HG02852 (cell line): ENCODE data around the gene ITGA1.
A peak's percentile ranks its signal among the peaks of the same experiment; 100 is the strongest.

Experiments used
- ATAC-seq: cut with Tn5 transposase; IDR thresholded peaks from one replicate; pipeline ENCODE4 v1.9.1; 2021; ENCODE audit warnings: mild to moderate bottlenecking, moderate library complexity; ENCODE audit not compliant: unreplicated experiment

The ITGA1 gene

DNA sequence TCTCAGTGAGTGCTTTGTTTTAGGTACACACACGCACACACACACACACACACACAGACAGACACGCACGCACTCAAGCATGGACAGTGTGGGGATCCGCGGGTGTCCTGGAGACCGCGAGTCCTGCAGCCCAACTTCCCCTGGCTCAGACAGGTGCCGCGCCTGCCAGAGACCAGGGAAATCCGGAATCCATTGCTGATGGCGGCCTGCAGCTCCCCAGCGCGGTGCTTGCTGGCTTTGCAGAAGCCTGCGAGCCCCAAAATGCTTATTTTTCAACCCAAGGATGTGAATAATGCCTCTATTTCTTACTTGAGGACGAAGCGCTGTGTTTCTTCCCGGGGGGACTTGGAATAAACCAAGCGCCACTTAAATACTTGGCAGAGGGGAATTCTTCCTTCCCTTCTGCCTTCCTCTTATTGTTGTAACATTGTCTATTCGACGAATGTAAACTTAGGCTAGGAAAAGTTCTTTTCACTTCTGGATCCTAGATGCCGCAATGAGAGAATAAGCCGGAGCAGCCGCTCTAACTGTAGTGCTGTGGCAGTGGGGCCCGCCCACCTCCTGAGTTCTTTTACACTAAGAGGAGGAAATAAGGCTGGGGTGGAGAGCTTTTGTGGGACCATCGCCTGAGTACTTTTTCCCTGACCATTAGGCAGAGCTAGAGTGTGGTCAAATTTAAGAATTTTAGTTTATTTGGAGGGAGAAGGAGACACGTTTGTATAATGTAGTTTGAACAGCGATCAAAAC, 202.2 kb downstream of the ITGA1 start:
- ATAC-seq, result peak; percentile 23

DNA sequence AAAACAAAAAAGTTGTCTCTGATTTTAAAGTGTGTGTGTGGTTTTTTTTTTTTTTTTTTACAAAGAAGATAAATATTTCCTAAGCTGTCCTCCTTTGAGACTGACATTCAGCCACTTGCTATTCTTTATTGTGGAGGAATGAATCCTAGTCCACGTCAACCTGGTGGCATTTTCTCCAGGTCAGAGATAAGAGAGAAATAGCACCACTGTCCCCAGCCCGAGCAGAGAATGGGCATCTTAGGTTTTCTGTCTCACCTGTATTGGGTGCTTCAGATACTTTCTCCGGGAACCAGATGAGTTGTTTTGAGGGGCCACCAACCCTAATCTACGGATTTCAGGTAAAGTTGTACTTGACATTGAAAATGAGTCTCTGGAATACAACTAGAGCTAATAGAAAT, 202.8 kb downstream of the ITGA1 start:
- ATAC-seq, result no peak

DNA sequence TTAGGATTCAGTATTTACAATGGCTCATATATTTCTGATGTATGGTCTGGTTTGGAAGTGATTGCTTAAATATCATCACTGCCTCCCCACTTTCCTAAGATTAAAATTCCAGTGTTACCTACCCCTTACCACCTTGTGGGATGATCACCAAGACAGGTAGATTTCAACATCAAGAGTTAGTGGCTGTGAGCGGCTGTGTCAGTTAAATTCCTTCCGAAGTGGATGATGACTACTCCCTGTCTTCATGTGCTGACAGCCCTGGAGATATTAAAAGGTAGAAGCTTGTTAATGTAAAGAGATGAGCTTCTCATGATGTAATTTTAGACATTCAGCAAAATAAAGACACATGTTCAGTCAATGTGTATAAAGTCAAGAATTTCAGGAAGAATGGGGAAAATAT, 205.7 kb downstream of the ITGA1 start:
- ATAC-seq, result no peak

DNA sequence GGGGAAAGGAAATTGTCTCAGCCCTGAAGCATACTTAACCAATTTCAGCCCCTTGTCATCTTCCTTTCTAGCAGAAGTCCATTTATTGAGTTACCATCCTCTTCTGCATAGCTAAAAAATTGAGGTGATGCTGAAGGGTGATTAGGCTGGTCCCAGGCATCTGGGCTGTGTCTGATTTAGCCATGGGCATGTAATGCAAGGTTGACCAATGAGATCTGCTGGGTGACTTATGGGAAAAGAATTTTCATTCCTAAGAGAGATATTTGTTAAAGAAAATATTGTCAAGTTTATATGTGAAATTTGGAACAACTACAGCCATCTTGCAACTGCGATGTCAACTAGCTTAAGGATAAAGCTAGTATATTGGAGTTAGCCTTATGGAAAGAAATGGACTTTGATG, 206.6 kb downstream of the ITGA1 start:
- ATAC-seq, result no peak

DNA sequence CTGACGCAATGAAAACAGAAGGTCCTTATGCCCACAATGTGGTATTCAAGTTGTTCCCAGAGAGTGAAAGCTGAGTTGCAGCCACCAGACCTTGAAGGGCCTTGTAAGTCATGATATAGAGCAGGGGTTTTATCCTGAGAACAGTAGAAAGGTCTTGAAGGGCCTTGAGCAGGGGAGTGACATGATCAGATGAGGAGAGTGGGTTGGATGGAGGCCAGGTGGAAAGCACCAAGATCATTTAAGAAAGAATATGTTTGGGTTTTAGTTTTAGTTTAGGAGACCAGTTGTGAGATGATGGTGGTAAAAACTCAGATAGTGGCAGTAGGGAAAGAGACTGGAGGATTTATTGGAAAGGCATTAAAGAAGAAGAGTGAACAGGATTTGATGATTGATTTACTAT, 207.4 kb downstream of the ITGA1 start:
- ATAC-seq, result no peak

DNA sequence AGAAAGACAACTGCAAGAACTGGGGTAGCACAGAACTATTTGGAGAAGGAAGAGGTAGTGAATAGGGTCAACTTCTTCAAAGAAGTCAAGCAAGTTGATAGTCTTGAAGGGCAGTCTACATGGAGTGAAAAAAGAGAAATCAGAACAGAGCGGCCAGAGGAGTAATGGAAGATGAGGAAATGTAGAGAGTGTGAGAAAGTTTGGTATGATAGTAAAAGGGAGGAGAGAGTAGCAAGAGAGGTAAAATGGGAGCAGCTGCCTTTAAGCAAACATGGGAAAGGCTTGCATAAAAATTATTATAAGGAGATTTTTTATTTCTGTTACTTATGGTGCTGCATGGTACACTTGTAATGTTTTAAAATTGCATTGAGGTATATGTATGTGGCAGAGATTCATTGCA, 208.2 kb downstream of the ITGA1 start:
- ATAC-seq, result no peak

DNA sequence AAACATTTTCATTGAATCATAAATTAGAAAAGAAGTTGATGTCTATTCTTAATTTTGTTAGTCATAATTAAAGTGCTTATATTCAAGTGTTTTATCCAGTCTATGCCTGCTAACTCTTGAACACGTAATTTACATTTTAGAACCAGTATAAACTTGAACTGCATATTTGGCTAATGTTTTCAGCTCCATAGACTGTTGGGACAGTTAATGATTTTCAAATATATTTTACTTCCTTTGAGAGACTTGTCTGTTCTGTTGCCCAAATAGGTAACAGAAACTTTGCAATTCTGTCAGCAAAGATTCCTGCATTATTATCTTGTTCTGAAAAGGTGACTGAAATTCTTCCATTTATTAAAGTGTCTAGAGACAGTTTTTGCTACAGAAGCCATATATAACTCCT, 209.3 kb downstream of the ITGA1 start:
- no peak for ATAC-seq

DNA sequence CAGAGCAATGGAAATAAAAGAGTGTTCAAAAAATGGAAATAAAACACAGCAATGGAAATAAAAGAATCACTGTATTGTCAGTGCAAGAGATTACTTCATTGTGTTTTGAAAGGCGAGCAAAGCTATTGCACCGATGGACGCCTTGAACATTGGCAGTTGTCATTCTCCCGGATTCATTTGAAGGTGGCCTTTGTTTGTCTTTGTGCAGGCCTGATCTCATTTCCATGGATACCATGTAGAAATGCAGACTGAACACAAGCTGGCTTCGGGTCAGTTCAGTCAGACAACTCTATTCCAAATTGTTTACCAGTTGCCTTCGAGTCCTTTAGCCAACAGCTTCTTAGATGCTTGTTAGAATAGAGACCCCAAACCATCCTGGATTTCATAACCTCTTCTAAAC, 209.7 kb downstream of the ITGA1 start:
- ATAC-seq, result no peak

DNA sequence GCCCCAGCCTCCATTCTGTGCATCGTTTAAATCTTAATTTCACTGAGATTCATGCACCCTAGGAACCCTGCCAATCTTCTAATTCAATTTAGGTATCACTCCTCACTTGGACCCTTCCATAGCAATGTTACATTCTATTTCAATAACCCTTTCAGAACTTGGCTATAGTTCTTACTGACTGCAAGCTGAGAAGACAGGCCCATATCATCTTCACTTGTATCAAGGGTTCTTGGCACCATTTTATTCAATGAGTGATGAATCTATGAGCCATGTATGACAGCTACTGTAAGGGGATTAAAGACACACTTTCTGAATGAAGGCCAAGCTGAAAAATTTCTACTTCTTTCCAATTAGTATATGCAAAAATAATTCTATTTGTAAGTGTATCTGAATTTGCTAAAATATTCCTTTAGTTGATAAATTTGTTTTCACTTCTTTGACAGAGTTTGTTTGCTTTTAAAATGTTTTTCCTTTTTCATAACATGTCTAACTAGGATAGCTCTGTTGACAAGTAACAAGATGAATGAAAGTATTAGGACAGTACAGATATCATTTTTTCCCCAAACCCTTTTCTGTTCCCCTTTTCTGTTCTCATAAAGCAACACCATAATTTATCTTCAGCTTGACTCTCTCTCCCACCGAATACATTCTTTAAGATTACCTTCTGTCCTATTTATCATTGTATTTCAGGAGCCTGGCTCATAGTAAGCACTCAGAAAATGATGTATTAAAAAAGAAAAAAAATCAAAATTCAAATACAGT, 211.0 kb downstream of the ITGA1 start:
- peak; percentile 77 for ATAC-seq

DNA sequence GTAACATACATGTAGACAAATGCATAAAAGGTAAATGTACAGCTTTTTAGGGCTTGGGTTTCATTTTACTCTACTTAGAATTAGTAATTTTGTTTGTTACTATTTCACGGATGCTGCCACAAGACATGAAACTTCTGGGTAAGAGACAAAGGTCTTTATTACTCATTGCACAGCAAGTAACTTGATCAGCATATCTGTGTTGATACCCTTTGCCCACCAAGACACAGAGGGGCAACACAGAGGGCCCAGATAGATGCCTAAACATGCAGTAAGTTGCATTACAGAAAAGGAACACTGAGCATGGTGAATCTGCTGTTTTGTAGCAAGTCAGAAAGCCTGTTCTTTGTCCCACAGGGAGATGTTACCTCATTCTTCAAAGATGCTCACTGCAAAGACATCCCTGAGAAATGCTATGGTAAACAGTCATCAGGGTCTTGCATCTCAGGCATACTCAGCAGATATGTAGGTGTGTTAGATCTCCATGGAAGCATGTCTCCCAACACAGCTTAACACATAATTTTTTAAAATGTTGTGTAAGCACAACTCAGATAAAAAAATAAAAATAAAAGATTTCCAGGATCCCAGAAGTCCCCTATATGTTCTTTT, 211.7 kb downstream of the ITGA1 start:
- peak; percentile 33 for ATAC-seq

DNA sequence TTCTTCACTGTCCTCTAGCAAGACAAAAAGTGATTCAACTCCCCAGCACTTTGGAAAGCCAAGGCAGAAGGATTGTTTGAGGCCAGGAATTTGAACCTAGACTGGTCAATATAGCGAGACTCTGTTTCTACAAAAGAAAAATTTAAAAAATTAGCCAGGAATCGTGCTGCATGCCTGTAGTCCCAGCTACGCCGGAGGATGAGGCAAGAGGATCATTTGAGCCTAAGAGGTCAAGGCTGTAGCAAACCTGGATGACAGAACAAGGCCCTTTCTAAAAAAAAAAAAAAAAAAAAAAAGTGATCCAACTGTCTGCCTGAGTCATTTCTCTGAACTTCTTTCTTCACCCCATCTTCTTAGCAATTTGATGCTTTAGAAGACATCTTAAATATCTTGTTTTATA, 213.8 kb downstream of the ITGA1 start:
- no peak for ATAC-seq

DNA sequence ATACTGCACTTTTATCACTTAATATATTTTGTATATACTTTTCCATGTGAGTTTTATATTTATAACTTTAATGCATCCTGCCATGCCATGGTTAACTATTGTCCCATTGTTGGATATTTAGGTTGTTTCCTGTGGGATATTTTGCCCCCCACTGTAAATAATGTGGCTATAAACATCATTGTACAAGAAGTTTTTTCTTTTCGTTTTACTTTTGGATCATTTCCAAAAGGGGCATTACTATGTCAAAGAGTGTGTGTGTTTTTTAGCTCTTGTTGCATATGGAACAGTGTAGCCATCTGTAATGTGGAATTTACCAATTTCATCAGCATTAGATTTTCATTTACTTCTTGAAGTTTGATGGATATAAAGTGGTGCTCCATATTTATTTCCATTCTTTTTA, 214.8 kb downstream of the ITGA1 start:
- no peak for ATAC-seq

DNA sequence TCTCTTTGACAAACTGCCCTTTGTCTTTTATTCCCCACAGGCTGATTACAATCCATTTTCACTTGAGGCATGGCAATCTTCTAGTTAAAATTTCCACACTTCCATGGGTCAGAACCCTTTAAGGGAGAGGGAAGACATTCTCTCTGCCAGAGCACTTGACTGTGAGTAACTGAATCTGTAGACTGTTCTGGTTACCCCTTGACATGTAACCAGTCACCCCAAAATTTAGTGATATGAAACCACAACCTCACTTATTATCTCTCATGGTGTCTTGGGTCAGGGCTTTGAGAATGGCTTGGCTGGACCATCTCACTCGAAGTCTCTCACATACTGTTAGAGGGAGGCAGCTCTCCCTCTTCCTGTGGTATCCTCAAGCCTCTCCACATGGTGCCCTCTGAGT, 215.4 kb downstream of the ITGA1 start:
- ATAC-seq, result no peak

DNA sequence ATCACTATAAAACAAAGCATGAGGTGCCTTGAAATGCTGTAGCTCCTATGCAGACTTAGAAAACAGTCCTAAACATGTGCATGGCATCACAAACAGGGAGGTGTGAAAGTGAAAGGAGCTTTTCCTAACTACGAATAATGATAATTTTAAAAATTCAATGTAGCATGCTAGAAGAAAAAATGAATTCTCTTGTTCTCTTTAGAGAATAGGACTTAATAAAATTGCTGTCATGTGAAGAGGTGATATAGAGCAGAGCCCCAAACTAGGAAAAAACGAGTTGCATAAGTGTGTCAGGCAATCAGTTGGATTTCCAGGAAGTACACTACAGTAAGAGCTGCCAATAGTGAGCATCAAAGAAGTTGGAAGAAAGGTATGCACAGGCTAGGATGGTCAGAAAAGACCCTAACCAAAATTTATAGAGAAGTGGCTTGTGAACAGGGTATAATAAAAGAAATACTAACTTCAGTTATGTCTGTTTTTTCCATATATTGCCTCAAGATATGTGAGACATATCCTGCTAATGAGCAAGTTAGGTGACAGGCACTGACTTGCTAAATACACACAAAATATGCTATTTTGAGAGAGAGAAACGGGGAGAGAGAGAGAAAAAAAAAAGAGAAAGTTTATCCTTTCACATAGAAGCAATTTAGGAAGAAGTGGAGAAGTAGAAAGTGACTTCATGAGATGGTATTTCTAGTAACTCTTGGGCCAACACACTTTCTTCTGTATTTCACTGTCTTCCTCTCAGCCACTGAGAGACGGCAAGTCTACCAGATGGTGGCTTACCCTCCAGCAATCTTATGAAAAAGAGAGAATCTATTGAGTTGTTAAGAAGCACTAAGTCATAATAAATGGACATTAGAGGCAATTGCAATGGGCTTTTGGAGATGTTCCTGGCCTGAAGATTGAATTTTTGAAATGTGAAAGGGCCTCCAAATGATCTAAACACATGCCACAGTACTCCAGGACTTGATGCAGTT, 219.5 kb downstream of the ITGA1 start:
- ATAC-seq, result no peak

DNA sequence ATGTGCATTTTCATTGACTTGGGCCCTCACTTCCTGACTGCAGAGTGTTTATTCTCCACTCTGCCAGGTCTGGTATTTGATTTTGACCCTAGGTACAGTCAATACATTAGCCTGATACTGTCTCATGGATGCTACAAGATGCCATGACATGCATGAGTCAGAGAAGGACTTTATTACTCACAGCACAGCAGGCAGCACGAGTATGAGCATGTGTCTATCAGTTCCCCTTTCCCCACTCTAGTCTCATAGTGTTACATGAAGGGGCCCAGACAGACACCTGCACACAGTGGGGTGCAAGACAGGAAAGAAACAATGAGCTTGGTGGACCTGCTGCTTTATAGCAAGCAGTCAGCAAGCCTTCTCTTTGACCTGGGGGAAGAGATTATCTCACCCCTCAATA, 221.0 kb downstream of the ITGA1 start:
- ATAC-seq, result peak; percentile 95
